Neuron (in vitro differentiated cells): Measurements from ENCODE around the gene ACTR8.

Experiments used
- H2AFZ ChIP-seq: one replicate; pipeline ENCODE4 v1.6.1; 2013; ENCODE audit warnings: low read depth, mild to moderate bottlenecking, inconsistent platforms, low read length, moderate library complexity
- H3K27me3 ChIP-seq: one replicate; pipeline ENCODE4 v1.6.1; 2013; ENCODE audit warnings: low read length; ENCODE audit not compliant: insufficient read depth
- H3K36me3 ChIP-seq: one replicate; pipeline ENCODE4 v1.6.1; 2013; ENCODE audit warnings: low read length; ENCODE audit not compliant: insufficient read depth
- H3K4me1 ChIP-seq: one replicate; pipeline ENCODE4 v1.6.1; 2013; ENCODE audit warnings: low read length; ENCODE audit not compliant: insufficient read depth
- H3K4me3 ChIP-seq: 2 replicates; pipeline ENCODE4 v1.5.1; 2013; ENCODE audit warnings: mild to moderate bottlenecking, low read length, moderate library complexity
- H3K9me3 ChIP-seq: one replicate; pipeline ENCODE4 v1.6.1; 2013; ENCODE audit warnings: low read length

ACTR8 gene

GRCh38 chr3:53822331-53822741 lies 59.6 kb downstream of the ACTR8 start:
- H3K9me3 ChIP-seq = no peaks in the 10 kb centered on the region
- H2AFZ ChIP-seq = no peak overlapping the region
- H3K27me3 ChIP-seq = no peaks in the 10 kb centered on the region
- H3K36me3 ChIP-seq = no peaks in the 10 kb centered on the region
- H3K4me3 ChIP-seq = no peak overlapping the region
- no peaks in the 10 kb centered on the region for H3K4me1 ChIP-seq

GRCh38 chr3:53821631-53822121 lies 60.3 kb downstream of the ACTR8 start:
- Histone ChIP-seq H3K4me1 (no peaks in the 10 kb centered on the region), H3K27me3 (no peaks in the 10 kb centered on the region), H2AFZ (no peak overlapping the region), H3K4me3 (no peak overlapping the region), H3K9me3 (no peaks in the 10 kb centered on the region), H3K36me3 (no peaks in the 10 kb centered on the region)

- Histone ChIP-seq H3K4me1 (no peaks in the 10 kb centered on the region), H3K27me3 (no peaks in the 10 kb centered on the region), H3K9me3 (no peaks in the 10 kb centered on the region), H3K4me3 (no peak overlapping the region), H2AFZ (no peak overlapping the region), H3K36me3 (no peaks in the 10 kb centered on the region)
Measured at GRCh38 chr3:53820756-53821580, 61.0 kb downstream of the ACTR8 start.

- Histone ChIP-seq H3K4me1 (no peaks in the 10 kb centered on the region), H3K27me3 (no peaks in the 10 kb centered on the region), H3K9me3 (no peaks in the 10 kb centered on the region), H3K36me3 (no peaks in the 10 kb centered on the region), H2AFZ (no peak overlapping the region), H3K4me3 (no peak overlapping the region)
Measured at GRCh38 chr3:53820084-53820483, 61.9 kb downstream of the ACTR8 start.

- H3K4me1 ChIP-seq = no peaks in the 10 kb centered on the region
- no peaks in the 10 kb centered on the region for H3K9me3 ChIP-seq
- no peak overlapping the region for H3K4me3 ChIP-seq
- no peaks in the 10 kb centered on the region for H3K36me3 ChIP-seq
- H2AFZ ChIP-seq = no peak overlapping the region
- H3K27me3 ChIP-seq = no peaks in the 10 kb centered on the region
Measured at GRCh38 chr3:53819163-53819868, 62.6 kb downstream of the ACTR8 start.

- no peak overlapping the region for H3K4me3 ChIP-seq
- no peaks in the 10 kb centered on the region for H3K9me3 ChIP-seq
- H3K27me3 ChIP-seq = no peaks in the 10 kb centered on the region
- no peaks in the 10 kb centered on the region for H3K36me3 ChIP-seq
- H2AFZ ChIP-seq = no peak overlapping the region
- no peaks in the 10 kb centered on the region for H3K4me1 ChIP-seq
Measured at GRCh38 chr3:53818221-53819162, 63.5 kb downstream of the ACTR8 start.

- no peaks in the 10 kb centered on the region for H3K36me3 ChIP-seq
- H2AFZ ChIP-seq = no peak overlapping the region
- no peaks in the 10 kb centered on the region for H3K27me3 ChIP-seq
- H3K4me1 ChIP-seq = no peaks in the 10 kb centered on the region
- no peak overlapping the region for H3K4me3 ChIP-seq
- no peaks in the 10 kb centered on the region for H3K9me3 ChIP-seq
Measured at GRCh38 chr3:53817809-53818208, 64.1 kb downstream of the ACTR8 start.

- no peaks in the 10 kb centered on the region for H3K36me3 ChIP-seq
- no peaks in the 10 kb centered on the region for H3K27me3 ChIP-seq
- no peak overlapping the region for H2AFZ ChIP-seq
- no peaks in the 10 kb centered on the region for H3K9me3 ChIP-seq
- H3K4me1 ChIP-seq = peaks cover 5% of the 10 kb centered on the region
- no peak overlapping the region for H3K4me3 ChIP-seq
Measured at GRCh38 chr3:53817211-53817610, 64.7 kb downstream of the ACTR8 start.
